IMR-90 (cell line): Measurements from ENCODE around the gene ATP11B. TPM values are rescaled to one million over a fixed set of nuclear protein-coding genes. Genes with fewer than 3 reads are reported as not detected.

Source experiments
- ATAC-seq: fragments of 200-7000 bp; cut with Tn5 transposase; 2 replicates; pipeline ENCODE4 v1.9.1; 2020; ENCODE audit warnings: low read depth, mild to moderate bottlenecking, moderate library complexity
- BruUV-seq: library from RNA; stranded (reverse); fragments of 400-500 nt; replicated peaks from 2 replicates; lab custom pipeline; 2021; lab: Mats Ljungman, UMichigan
- CTCF ChIA-PET: fragments of 300-600 bp; formaldehyde crosslinking; extraction: SDS; loops from one replicate; lab custom pipeline; 2021; ENCODE audit warnings: antibody characterized with exemption; lab: Yijun Ruan, JAX
- POLR2A ChIA-PET: fragments of 300-600 bp; sonication (Branson Sonifier 250); formaldehyde crosslinking; loops from one replicate; lab custom pipeline; 2022; ENCODE audit warnings: antibody characterized with exemption; ENCODE audit not compliant: unreplicated experiment; lab: Charles Lee
- DNase-seq: peaks from one replicate; pipeline ENCODE4 v3.0.0; 2013
- H2AFZ ChIP-seq: replicated peaks from 2 replicates; pipeline ENCODE3; 2013; ENCODE audit warnings: low read length, mild to moderate bottlenecking; ENCODE audit not compliant: poor library complexity
- H2AK5ac ChIP-seq: 2 replicates; pipeline ENCODE4 v1.6.1; 2013; ENCODE audit warnings: low read depth, low read length, inconsistent platforms
- H2AK9ac ChIP-seq: replicated peaks from 2 replicates; pipeline ENCODE3; 2013; ENCODE audit warnings: mild to moderate bottlenecking, low read depth, low read length, moderate library complexity; ENCODE audit not compliant: poor library complexity
- H2BK120ac ChIP-seq: 2 replicates; pipeline ENCODE4 v1.6.1; 2013; ENCODE audit warnings: low read depth, low read length, inconsistent platforms
- H2BK15ac ChIP-seq: 3 replicates; pipeline ENCODE4 v1.6.1; 2013; ENCODE audit warnings: low read depth, low read length, inconsistent platforms
- H2BK20ac ChIP-seq: 2 replicates; pipeline ENCODE4 v1.6.1; 2013; ENCODE audit warnings: low read depth, mild to moderate bottlenecking, inconsistent platforms, low read length, moderate library complexity
- H2BK5ac ChIP-seq: 2 replicates; pipeline ENCODE4 v1.6.1; 2013; ENCODE audit warnings: mild to moderate bottlenecking, low read depth, low read length, inconsistent platforms; ENCODE audit not compliant: poor library complexity, severe bottlenecking
- H3K14ac ChIP-seq: replicated peaks from 2 replicates; pipeline ENCODE4 v1.6.1; 2013; ENCODE audit warnings: low read depth, low read length, inconsistent platforms
- H3K18ac ChIP-seq: 2 replicates; pipeline ENCODE4 v1.6.1; 2013; ENCODE audit warnings: low read depth, low read length, control low read depth
- H3K23ac ChIP-seq: 2 replicates; pipeline ENCODE4 v1.6.1; 2013; ENCODE audit warnings: low read depth, low read length, inconsistent platforms
- H3K27ac ChIP-seq: 2 replicates; pipeline ENCODE4 v1.5.1; 2013; ENCODE audit warnings: mild to moderate bottlenecking, control low read depth, low read length; ENCODE audit not compliant: insufficient read depth
- H3K27me3 ChIP-seq: 2 replicates; pipeline ENCODE4 v1.6.1; 2013; ENCODE audit warnings: low read length; ENCODE audit not compliant: control insufficient read depth, insufficient read depth
- H3K36me3 ChIP-seq: 2 replicates; pipeline ENCODE4 v1.6.1; 2013; ENCODE audit warnings: low read length, mixed read lengths; ENCODE audit not compliant: control insufficient read depth, insufficient read depth
- H3K4ac ChIP-seq: 2 replicates; pipeline ENCODE4 v1.6.1; 2013; ENCODE audit warnings: low read depth, low read length, inconsistent platforms
- H3K4me1 ChIP-seq: 2 replicates; pipeline ENCODE4 v1.6.1; 2013; ENCODE audit warnings: low read length, mixed read lengths; ENCODE audit not compliant: control insufficient read depth, insufficient read depth
- H3K4me2 ChIP-seq: 2 replicates; pipeline ENCODE4 v1.6.1; 2013; ENCODE audit warnings: low read depth, mild to moderate bottlenecking, control low read depth, low read length, moderate library complexity
- H3K4me3 ChIP-seq: 2 replicates; pipeline ENCODE4 v1.5.1; 2013; ENCODE audit warnings: low read depth, mild to moderate bottlenecking, control low read depth, low read length, moderate library complexity; ENCODE audit not compliant: insufficient read depth
- H3K56ac ChIP-seq: 2 replicates; pipeline ENCODE4 v1.6.1; 2013; ENCODE audit warnings: low read length, inconsistent platforms; ENCODE audit not compliant: insufficient read depth; ENCODE audit errors: extremely low read depth
- H3K79me1 ChIP-seq, 2 experiments: 2 replicates each; pipeline ENCODE4 v1.6.1; 2013; ENCODE audit warnings: low read length in 2 of 2, inconsistent platforms in 1 of 2, low read depth in 1 of 2
- H3K9ac ChIP-seq: 2 replicates; pipeline ENCODE4 v1.6.1; 2013; ENCODE audit warnings: low read depth, low read length, control low read depth
- H3K9me1 ChIP-seq: 2 replicates; pipeline ENCODE4 v1.6.1; 2013; ENCODE audit warnings: low read length, inconsistent platforms; ENCODE audit not compliant: insufficient read depth
- H3K9me3 ChIP-seq: 2 replicates; pipeline ENCODE4 v1.6.1; 2013; ENCODE audit warnings: low read length; ENCODE audit not compliant: control insufficient read depth, insufficient read depth
- H4K20me1 ChIP-seq: 2 replicates; pipeline ENCODE4 v1.6.1; 2013; ENCODE audit warnings: low read length, inconsistent platforms; ENCODE audit not compliant: insufficient read depth
- H4K5ac ChIP-seq: 2 replicates; pipeline ENCODE4 v1.6.1; 2013; ENCODE audit warnings: mild to moderate bottlenecking, low read depth, low read length, control low read depth
- H4K8ac ChIP-seq, 2 experiments: 2 replicates each; pipeline ENCODE4 v1.6.1; 2013; ENCODE audit warnings: low read depth in 2 of 2, low read length in 2 of 2, control low read depth in 1 of 2, inconsistent platforms in 1 of 2
- H4K91ac ChIP-seq: 2 replicates; pipeline ENCODE4 v1.6.1; 2013; ENCODE audit warnings: low read depth, low read length, inconsistent platforms; ENCODE audit not compliant: insufficient read depth
- MAFK ChIP-seq: IDR thresholded peaks from 2 replicates; pipeline ENCODE4 v1.6.1; 2012; ENCODE audit warnings: low read depth, low read length, improper control_type of control experiment
- MAZ ChIP-seq: IDR thresholded peaks from 2 replicates; pipeline ENCODE4 v1.6.1; 2012; ENCODE audit warnings: low read depth, mild to moderate bottlenecking, low read length, improper control_type of control experiment, moderate library complexity, borderline replicate concordance
- dilution Hi-C: fragments of 300-500 bp; cut with HindIII; formaldehyde crosslinking; loops from one replicate; pipeline ENCODE4 v1.14.3; 2018; ENCODE audit warnings: low sequenced_read_pairs; ENCODE audit not compliant: unreplicated experiment
- in situ Hi-C: fragments of 300-500 bp; cut with MboI; formaldehyde crosslinking; loops from 3 replicates; pipeline ENCODE4 v1.14.3; 2019; ENCODE audit warnings: low sequenced_read_pairs, inconsistent platforms, mixed read lengths
- intact Hi-C: fragments of 100-400 bp; cut with micrococcal nuclease; formaldehyde crosslinking; loops from 2 replicates; pipeline ENCODE4 v1.10.0; 2022
- polyA plus RNA-seq, 3 experiments: library from polyadenylated mRNA; depleted of rRNA; stranded (reverse); fragments of >200 nt; gene quantifications; 2 replicates each; pipeline ENCODE4 v1.2.3, GENCODE V29; 2012; ENCODE audit warnings: low replicate concordance in 1 of 3
- total RNA-seq: library from RNA; depleted of rRNA; stranded (reverse); fragments of >200 nt; gene quantifications from 2 replicates; pipeline ENCODE4 v1.2.3, GENCODE V29; 2012

ATP11B gene
- total and polyA plus RNA-seq, 2 of the 4 experiments (the other 2 are of a cell fraction) = 10.0 to 39.6 TPM

- DNase-seq = no peak
- CTCF ChIA-PET = no interaction called here
- Histone ChIP-seq H3K23ac (no peak overlapping the region), H4K91ac (no peak overlapping the region), H3K4me3 (no peak overlapping the region), H4K20me1 (no peaks in the 10 kb centered on the region), H2AK5ac (no peak overlapping the region), H3K4me2 (no peak overlapping the region), H3K9ac (no peak overlapping the region), H3K27me3 (no peaks in the 10 kb centered on the region), H2BK15ac (no peak overlapping the region), H3K36me3 (peaks cover 11% of the 10 kb centered on the region), H2BK120ac (no peak overlapping the region), H3K18ac (no peak overlapping the region), H3K27ac (no peak overlapping the region), H2BK20ac (no peak overlapping the region), H2AFZ (no peak overlapping the region), H3K79me1 (no peaks in the 10 kb centered on the region), H3K9me1 (no peaks in the 10 kb centered on the region), H3K9me3 (no peaks in the 10 kb centered on the region), H3K4ac (no peak overlapping the region), H3K14ac (no peak overlapping the region), H3K56ac (no peak overlapping the region), H2AK9ac (no peak overlapping the region), H2BK5ac (no peak overlapping the region), H4K5ac (no peak overlapping the region), H3K4me1 (no peaks in the 10 kb centered on the region), H4K8ac (no peak overlapping the region)
- BruUV-seq = no TSS peak
- intact Hi-C loops = no loop called here
- dilution Hi-C loops = no loop called here
- POLR2A ChIA-PET = no interaction called here
- TF ChIP-seq MAFK (no peak), MAZ (no peak)
- in situ Hi-C loops = no loop called here
- no peak for ATAC-seq
Observed at GRCh38 chr3:182848906-182849305, 55.6 kb downstream of the ATP11B start.
